ENCODE data around the gene APLN. TPM values are rescaled to one million over a fixed set of nuclear protein-coding genes. Genes with fewer than 3 reads are reported as not detected.

APLN gene
- total and polyA plus RNA-seq, 7 donors = 0.36 to 0.81 (median 0.47) TPM; not detected in 4

DNA sequence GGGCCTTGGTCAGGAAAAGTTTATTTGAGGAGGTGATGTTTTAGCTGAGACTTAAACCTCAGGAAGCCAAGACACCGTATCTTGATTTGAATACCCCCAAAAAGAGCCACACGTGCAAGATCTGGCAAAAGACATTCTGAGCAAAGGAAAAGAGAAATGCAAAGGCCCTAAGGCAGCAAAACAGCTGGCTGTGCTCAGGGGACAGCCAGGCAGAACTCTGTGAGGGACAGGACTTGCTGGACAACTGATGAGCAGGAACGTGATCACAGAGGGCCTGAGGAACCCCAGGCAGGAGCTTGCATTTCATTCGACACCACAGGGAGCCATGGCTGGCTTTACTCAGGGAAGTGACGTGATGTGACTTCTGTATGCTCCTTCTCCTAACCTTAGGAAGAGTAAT, 58.7 kb downstream of the APLN start:
- DNase-seq = no peak
- 87 to 91% methylated on average over 5 of the region's 5 CpGs for WGBS, 2 donors
- no peaks in the 10 kb centered on the region for H3K4me1 ChIP-seq
- no peaks in the 10 kb centered on the region for H3K9me3 ChIP-seq
- no peak overlapping the region for H3K27ac ChIP-seq
- H3K36me3 ChIP-seq = no peaks in the 10 kb centered on the region
- intact Hi-C loops (cut with DNase I) = no loop called here
- H3K4me3 ChIP-seq = no peak overlapping the region
- no peaks in the 10 kb centered on the region for H3K27me3 ChIP-seq
- TF ChIP-seq, protein P1, sequence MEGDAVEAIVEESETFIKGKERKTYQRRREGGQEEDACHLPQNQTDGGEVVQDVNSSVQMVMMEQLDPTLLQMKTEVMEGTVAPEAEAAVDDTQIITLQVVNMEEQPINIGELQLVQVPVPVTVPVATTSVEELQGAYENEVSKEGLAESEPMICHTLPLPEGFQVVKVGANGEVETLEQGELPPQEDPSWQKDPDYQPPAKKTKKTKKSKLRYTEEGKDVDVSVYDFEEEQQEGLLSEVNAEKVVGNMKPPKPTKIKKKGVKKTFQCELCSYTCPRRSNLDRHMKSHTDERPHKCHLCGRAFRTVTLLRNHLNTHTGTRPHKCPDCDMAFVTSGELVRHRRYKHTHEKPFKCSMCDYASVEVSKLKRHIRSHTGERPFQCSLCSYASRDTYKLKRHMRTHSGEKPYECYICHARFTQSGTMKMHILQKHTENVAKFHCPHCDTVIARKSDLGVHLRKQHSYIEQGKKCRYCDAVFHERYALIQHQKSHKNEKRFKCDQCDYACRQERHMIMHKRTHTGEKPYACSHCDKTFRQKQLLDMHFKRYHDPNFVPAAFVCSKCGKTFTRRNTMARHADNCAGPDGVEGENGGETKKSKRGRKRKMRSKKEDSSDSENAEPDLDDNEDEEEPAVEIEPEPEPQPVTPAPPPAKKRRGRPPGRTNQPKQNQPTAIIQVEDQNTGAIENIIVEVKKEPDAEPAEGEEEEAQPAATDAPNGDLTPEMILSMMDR (IDR thresholded peaks at IDR 0.05) = no peak
- no peak for TF ChIP-seq POLR2AphosphoS5 (IDR thresholded peaks at IDR 0.05)
- TF ChIP-seq POLR2A (IDR thresholded peaks at IDR 0.05) = no peak
- TF ChIP-seq EP300 (IDR thresholded peaks at IDR 0.05) = no peak

Other genes with a start within 250 kb of the APLN start
- 10 to 100 TPM; 40.7 to 70.3 (median 44.8) TPM for gene SMARCA1, start 131.5 kb downstream of the APLN start, total RNA-seq
- 1 to 10 TPM; 1.2 to 6.6 (median 4.8) TPM for gene SMARCA1, start 131.5 kb downstream of the APLN start, polyA plus RNA-seq
- gene OCRL, start 114.7 kb downstream of the APLN start, total RNA-seq = 10 to 100 TPM; 15.1 to 24.1 (median 17.6) TPM
- 10 to 100 TPM; 12.2 to 14.8 (median 12.6) TPM for gene OCRL, start 114.7 kb downstream of the APLN start, polyA plus RNA-seq
- 10 to 100 TPM in 1 of 4 donors, 1 to 10 TPM in 3; 2.6 to 11.1 (median 4.7) TPM for gene XPNPEP2, start 84.0 kb upstream of the APLN start, total RNA-seq
- 1 to 10 TPM; 1.8 to 3.3 (median 2.5) TPM for gene XPNPEP2, start 84.0 kb upstream of the APLN start, polyA plus RNA-seq
- gene SASH3, start 125.0 kb upstream of the APLN start, total RNA-seq = 1 to 10 TPM; 1.7 to 8.7 (median 5.9) TPM
- 10 to 100 TPM in 2 of 3 donors, 1 to 10 TPM in 1; 6.2 to 48.3 (median 13.2) TPM for gene SASH3, start 125.0 kb upstream of the APLN start, polyA plus RNA-seq
- gene ZDHHC9, start 188.9 kb upstream of the APLN start, total RNA-seq = 10 to 100 TPM in 3 of 4 donors, 1 to 10 TPM in 1; 9.3 to 18.1 (median 13.4) TPM
- 10 to 100 TPM in 1 of 3 donors, 1 to 10 TPM in 2; 6.6 to 18.0 (median 6.7) TPM for gene ZDHHC9, start 188.9 kb upstream of the APLN start, polyA plus RNA-seq

Measured in sigmoid colon (tissue), 7 donors.